ENCODE results near the gene TRIO.

- TF ChIP-seq, protein P1, sequence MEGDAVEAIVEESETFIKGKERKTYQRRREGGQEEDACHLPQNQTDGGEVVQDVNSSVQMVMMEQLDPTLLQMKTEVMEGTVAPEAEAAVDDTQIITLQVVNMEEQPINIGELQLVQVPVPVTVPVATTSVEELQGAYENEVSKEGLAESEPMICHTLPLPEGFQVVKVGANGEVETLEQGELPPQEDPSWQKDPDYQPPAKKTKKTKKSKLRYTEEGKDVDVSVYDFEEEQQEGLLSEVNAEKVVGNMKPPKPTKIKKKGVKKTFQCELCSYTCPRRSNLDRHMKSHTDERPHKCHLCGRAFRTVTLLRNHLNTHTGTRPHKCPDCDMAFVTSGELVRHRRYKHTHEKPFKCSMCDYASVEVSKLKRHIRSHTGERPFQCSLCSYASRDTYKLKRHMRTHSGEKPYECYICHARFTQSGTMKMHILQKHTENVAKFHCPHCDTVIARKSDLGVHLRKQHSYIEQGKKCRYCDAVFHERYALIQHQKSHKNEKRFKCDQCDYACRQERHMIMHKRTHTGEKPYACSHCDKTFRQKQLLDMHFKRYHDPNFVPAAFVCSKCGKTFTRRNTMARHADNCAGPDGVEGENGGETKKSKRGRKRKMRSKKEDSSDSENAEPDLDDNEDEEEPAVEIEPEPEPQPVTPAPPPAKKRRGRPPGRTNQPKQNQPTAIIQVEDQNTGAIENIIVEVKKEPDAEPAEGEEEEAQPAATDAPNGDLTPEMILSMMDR (IDR thresholded peaks at IDR 0.05): no peak
- TF ChIP-seq POLR2A (IDR thresholded peaks at IDR 0.05): no peak
Observed at GRCh38 chr5:14357441-14357840, 214.3 kb downstream of the TRIO start.

Data from transverse colon (tissue), 3 donors.